ENCODE data around the gene PPP1R11. TPM values are rescaled to one million over a fixed set of nuclear protein-coding genes. Genes with fewer than 3 reads are reported as not detected.

The PPP1R11 gene
- total RNA-seq, 1 experiment from 2014 or later, result 23.8 TPM

DNA sequence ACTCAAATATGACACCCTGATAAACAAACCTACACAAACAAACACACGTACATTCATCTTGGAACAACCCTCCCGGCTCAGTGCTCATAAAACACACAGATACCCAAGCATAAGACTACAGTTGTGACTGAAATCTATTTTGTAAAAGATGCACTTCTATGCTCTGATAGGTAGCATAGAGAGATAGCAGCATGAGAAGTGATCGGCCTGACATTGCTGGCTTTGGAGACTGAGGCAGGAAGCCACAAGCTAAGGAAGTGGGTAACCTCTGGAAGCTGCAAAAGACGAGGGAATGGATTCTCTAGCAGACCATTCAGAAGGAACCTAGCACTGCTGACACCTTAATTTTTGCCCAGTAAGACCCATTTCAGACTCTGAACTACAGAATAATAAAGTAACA is 10.2 kb downstream of the PPP1R11 start:
- Histone ChIP-seq H3K4me2 (ENCODE audit: insufficient read depth, insufficient read length, low read length) (no peak overlapping the region), H3K23me2 (ENCODE audit: insufficient read length, low read depth, low read length, poor library complexity, severe bottlenecking) (peaks cover 19% of the 10 kb centered on the region), H3K9me3 (ENCODE audit: control insufficient read depth, low read depth, low read length) (no peaks in the 10 kb centered on the region), H2BK120ac (ENCODE audit: low read depth, low read length, poor library complexity, severe bottlenecking) (no peak overlapping the region), H2BK5ac (ENCODE audit: insufficient read length, low read length) (no peak overlapping the region), H3K27ac (ENCODE audit: insufficient read length, low read depth, low read length) (no peak overlapping the region), H3K79me2 (ENCODE audit: insufficient read depth, low read length) (no peaks in the 10 kb centered on the region), H2AK5ac (ENCODE audit: insufficient read length, low read length) (no peak overlapping the region), H2AFZ (ENCODE audit: low read length) (no peak overlapping the region), H3T11ph (ENCODE audit: low read length) (no peak overlapping the region), H3K27me3 (ENCODE audit: insufficient read depth, low read length) (peaks cover 30% of the 10 kb centered on the region), H4K20me1 (ENCODE audit: control insufficient read depth, insufficient read depth, insufficient read length) (no peaks in the 10 kb centered on the region), H4K91ac (ENCODE audit: insufficient read length, low read depth, low read length) (no peak overlapping the region), H3K14ac (ENCODE audit: insufficient read depth, low read length) (no peak overlapping the region), H2BK20ac (ENCODE audit: low read depth, low read length, poor library complexity, severe bottlenecking) (no peak overlapping the region), H3K23ac (ENCODE audit: insufficient read length, low read depth, low read length) (no peak overlapping the region), H2BK12ac (ENCODE audit: insufficient read length, low read depth, low read length) (no peak overlapping the region), H2BK15ac (ENCODE audit: low read depth, low read length) (no peak overlapping the region), H4K8ac (replicated peaks; ENCODE audit: insufficient read length, low read depth, low read length) (no peak overlapping the region), H3K79me1 (ENCODE audit: insufficient read depth, low read depth, low read length, poor library complexity, severe bottlenecking) (no peaks in the 10 kb centered on the region), H3K18ac (ENCODE audit: insufficient read length, low read depth, low read length) (no peak overlapping the region), H3K4ac (ENCODE audit: low read depth, low read length) (no peak overlapping the region), H4K5ac (ENCODE audit: insufficient read length, low read depth, low read length) (no peak overlapping the region), H3K56ac (ENCODE audit: insufficient read length, low read depth, low read length) (no peak overlapping the region), H3K9ac (ENCODE audit: extremely low read depth, insufficient read length, low read length) (no peak overlapping the region), H3K4me1 (ENCODE audit: insufficient read depth, low read length) (no peaks in the 10 kb centered on the region)
- Mint-ChIP-seq H3K27ac (no peak overlapping the region), H3K4me3 (no peak overlapping the region), H3K36me3 (ENCODE audit: insufficient read depth in 1 of 3, low read depth in 3 of 3) (peaks cover 0 to 2% (median under 1%) of the 10 kb centered on the region in 3 experiments; a peak in 2 of 7 replicates), H3K27me3 (ENCODE audit: low read depth) (peaks cover 86% of the 10 kb centered on the region), H3K9me3 (no peaks in the 10 kb centered on the region), H3K4me1 (peaks cover 20 to 24% of the 10 kb centered on the region in 2 experiments)
- no peak for DNase-seq
- WGBS (ENCODE audit: extremely low coverage, insufficient read length, low lambda C conversion rate), result no CpG with 5 or more reads among the region's 4 CpGs
- TF ChIP-seq CTCF (conservative IDR thresholded peaks at IDR 0.05), result no peak
